UCSD-AML1 (cell line): ENCODE data around the gene KDM7A.
A peak's percentile ranks its signal among the peaks of the same experiment; 100 is the strongest.

Source experiments
- DNase-seq: peaks from one replicate; lab custom pipeline; 2025; ENCODE audit not compliant: unreplicated experiment; lab: John Stamatoyannopoulos, UW

The KDM7A gene, protein sequence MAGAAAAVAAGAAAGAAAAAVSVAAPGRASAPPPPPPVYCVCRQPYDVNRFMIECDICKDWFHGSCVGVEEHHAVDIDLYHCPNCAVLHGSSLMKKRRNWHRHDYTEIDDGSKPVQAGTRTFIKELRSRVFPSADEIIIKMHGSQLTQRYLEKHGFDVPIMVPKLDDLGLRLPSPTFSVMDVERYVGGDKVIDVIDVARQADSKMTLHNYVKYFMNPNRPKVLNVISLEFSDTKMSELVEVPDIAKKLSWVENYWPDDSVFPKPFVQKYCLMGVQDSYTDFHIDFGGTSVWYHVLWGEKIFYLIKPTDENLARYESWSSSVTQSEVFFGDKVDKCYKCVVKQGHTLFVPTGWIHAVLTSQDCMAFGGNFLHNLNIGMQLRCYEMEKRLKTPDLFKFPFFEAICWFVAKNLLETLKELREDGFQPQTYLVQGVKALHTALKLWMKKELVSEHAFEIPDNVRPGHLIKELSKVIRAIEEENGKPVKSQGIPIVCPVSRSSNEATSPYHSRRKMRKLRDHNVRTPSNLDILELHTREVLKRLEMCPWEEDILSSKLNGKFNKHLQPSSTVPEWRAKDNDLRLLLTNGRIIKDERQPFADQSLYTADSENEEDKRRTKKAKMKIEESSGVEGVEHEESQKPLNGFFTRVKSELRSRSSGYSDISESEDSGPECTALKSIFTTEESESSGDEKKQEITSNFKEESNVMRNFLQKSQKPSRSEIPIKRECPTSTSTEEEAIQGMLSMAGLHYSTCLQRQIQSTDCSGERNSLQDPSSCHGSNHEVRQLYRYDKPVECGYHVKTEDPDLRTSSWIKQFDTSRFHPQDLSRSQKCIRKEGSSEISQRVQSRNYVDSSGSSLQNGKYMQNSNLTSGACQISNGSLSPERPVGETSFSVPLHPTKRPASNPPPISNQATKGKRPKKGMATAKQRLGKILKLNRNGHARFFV

DNA sequence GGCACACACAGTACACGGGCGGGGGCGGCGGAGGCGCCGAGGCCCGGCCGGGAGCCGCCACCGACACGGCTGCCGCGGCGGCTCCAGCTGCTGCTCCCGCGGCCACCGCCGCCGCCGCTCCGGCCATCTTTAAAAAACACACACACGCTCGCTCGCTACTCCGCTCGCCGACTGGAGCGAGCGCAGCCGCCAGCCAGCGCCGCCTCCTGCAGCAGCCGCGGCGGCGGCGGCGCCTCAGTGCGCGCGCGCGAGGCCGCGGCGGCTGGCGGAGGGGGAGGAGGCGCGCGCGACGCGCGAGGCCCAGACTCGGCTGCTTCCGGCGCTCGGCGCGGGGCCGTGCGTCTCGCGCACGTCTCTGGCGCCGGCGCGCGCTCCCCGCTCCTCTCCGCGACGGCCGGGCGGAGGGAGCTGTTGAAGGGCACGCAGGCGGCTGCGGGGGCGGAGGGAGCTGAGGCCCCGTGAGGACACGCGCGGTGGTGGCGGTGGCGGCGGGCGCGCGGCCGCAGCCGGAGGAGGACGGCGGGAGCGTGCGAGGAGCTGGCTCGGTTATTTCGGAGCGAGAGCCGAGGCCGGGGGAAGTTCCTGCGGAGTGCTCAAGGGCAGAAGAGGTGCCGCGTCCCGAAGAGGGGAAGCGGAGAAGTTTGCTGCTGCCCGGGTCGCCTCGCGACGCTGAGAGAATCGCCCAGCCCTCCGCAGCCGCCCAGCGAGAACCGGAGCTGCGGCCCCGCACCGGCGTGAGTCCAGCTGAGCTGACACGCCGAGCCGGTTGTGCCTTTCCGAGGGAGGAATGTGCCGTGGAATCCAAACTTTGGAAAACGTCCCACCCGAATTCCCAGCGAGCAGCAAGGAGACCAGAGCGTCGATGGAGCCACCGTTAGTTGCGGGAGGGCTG lies at the start of gene KDM7A:
Gene KDM7A (minus strand): TSS at position 173 of the 892 bp plus-strand sequence. CDS start 46 bp downstream, at position 127.
- DNase-seq, result peak; percentile 81

DNA sequence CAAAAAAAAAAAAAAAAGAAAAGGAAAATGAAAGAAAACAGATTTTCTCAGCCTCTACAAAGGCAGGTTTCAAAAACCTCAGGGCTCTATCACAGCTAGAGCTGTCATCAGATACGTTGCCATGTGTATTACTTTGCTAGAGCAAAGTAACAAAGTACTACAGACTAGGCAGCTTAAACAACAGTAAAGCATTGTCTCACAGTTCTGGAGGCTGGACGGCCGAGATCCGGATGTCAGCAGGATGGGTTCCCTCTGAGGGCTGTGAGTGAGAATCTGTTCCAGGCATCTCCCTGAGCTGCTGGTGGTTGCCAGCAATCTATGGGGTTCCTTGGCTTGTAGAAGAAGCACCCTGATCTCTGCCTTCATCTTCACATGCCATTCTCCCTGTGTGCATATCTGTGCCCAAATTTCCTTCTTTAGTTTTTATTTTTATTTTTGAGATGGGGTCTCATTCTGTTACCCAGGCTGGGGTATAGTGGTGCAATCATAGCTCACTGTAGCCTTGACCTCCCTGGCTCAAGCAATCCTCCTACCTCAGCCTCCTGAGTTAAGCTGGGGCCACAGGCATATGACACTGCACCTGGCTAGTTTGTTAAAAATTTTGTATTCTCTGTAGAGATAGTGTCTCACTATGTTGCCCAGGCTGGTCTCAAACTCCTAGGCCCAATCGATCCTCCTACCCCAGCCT lies 48.9 kb upstream of the KDM7A start:
- no peak for DNase-seq

DNA sequence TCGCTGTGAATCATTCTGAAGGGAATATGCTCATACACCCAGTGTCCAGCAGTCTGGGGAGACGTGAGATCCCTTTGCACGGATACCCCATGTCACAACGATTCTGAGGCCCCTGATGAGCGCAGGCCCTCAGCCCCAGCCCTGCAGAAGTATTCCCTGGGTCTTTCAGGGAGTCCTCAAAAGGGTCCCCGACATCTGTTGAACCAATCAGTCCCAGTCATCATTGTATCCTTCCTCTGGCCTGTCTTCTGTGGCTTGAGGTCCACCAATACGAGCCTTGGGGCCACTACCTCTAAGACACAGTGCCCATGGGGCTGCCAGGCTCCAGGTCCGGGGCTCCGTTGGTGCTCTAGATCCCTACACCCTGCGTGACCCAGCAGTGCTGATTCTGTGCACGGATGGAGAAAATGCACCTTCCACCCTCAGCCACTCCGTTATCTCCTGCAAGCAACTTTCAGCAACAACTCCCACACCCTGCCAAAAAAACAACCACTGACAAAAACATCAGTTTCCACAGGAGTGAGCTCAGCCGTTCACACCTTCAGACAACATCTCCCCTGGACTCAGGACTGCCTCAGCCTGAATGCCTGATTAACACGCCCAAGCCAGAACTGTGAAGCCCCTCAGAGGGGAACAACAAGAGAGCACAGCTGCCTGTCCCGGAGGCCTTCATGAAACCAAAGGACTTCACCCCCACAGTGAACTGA lies 46.9 kb upstream of the KDM7A start:
- DNase-seq, result no peak

DNA sequence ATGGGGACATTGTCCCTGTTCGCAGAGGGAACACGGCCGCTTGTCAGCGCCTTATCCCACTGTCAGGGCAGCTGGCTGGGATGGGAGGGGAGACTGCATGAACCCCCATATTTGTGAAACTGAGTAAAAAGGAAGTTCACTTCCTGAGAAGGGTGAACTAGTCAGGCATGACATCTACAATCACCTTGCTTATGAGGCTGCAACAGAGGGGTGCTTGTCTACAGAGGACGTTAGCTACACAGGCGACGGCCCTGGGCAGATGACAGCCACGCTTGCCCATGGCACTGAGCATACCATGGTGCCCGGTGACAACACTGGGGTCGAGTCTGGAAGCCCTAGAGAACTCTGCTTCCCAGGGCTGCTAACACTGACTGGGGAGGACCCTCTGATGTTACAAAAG lies 46.0 kb upstream of the KDM7A start:
- DNase-seq, result no peak

DNA sequence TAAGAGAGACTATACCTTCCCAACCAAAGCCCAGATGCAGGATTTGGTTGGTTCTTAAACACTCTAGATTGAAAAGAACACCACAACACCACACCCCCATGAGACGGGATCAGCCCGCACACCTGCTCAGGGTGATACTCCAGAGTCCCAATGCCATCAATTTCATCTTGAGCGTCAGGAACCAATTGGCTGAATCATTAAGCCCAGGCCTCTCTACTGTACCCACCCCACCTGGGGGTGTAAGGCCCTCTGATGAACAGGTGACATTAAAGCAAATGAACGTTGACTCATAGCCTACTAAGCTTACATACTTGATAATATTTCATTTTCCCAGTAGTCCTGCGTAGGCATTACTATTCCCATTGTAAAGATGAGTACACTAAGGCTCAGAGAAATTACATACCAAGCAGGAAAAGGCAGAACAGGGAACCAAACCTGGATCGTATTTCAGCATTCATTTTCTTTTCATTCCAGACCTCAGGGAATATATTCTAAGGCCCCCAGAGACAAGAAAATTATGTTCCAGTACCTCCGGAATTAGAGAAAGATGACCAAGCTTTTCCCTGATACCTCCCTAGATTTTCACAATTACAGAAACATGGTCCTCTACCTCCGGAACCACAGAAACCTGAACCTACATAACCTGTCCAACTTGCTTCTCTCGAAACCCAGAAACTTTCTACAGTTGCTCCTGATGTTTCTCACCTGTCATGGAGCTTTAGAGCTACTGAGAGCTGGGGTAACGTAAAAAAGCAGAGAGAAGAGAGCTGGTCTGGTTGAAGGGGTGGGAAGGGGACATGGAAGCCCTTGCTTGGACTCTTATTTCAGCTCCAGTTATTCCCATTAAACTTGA lies 43.1 kb upstream of the KDM7A start:
- DNase-seq, result no peak

DNA sequence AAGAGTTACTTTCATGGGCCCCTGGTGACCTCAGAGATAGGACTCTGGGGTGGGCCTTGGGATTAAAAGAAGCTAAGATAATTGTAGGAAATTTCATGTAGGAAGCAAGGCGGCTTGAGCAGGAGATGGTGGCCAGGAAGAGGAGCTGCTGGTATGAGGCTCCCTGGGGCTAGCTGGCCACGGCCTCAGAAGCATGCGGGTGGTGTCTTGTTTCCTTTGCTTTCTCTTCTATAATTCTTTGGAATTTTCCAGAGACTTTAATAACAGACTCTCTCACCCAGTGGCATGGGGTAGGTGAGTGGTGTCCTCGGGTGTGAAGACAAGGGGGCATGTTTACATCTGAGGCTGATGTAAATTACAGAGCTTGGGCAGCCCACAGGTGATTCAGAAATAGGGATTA lies 41.9 kb upstream of the KDM7A start:
- no peak for DNase-seq

DNA sequence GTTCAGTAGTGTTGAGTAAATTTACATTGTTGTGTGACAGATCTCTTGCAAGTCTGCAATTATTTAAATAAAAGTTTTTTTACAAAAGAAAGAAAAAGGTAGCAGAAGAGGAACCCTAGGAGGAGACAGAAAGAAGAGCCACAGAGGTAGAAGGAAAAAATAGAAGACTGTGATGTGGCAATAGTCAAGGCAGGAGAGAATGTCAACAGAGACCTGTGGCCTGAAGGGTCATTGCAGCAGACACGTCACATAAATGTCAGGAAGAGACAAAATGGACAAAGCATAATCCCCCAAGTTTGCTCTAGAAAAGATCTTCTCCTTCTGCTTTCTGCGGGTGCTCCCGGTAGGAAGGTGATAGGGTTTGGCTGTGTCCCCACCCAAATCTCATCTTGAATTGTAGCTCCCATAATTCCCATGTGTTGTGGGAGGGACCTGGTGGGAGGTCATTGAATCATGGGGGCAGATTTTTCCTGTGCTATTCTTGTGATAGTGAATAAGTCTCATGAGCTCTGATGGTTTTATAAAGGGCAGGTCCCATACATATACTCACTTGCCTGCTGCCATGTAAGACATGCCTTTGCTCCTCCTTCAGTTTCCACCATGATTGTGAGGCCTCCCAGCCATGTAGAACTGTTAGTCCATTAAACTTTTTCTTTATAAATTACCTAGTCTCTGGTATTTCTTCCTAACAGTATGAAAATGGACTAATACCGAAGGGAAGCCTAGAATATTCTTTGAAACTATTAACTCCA lies 41.1 kb upstream of the KDM7A start:
- DNase-seq, result no peak

DNA sequence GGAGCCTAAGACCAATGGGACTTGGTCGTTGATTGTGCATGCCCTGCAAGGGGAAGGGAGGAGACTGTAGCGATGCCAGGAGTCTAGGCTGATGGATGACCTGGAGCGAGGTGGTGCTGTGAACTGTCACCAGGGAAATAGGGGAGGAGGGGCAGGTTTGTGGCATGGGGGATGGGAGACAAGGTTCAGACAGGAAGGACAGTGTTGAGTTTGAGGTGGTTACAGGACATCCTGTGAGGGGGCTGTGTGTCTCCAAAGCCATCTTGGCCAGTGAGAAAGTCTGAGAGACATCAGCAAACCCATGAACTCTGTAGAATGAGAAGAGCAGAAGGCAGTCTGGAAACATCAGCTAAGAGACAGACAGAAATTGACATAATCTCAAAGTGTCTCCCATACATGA lies 38.5 kb upstream of the KDM7A start:
- no peak for DNase-seq

DNA sequence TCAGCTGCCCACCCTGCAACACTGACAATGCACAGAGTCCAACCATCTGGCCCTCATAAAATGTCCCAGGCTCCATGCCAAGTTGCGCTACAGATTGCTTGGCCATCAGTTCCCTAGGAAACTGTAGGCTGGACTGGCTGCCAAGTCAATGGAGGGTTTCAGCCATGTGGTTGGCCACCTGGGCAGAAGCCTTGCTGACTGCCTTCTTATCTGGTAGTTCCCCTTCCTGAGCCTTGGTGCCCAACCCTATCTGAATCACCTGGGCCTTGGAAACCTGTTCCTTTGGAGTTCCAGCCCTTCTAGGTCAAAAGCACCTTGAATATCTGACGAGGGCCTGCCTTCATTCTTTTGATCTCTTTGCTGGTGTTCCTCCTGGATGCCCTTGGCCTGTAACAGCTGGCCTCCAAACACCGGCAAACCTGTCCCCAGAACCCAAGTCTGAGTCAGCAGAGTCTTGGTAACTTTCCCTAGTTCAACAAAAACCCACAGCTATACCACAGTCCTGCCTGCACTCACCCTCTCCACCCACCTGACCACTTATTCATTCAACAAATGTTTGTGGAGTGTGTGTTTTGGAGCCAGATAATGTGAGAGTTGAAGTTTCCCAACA lies 37.4 kb upstream of the KDM7A start:
- DNase-seq, result no peak

DNA sequence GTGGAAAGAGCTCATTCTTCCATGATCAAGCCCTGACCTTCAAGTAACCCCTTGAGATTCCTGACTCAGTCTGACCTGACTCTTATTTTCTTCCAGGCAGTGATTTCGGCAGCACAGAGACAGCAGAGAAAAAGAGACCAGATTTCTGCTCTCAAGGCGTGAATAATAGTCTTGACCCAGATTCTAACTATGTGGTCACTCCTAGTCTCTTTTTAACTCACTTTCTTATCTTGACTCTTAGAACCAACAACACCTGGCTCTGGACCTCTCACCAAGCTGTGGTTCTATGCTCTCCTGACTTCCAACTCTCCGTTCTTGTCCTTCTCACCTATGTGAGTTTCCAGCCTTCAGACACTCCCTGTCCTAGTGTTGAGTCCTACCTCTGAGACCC lies 36.9 kb upstream of the KDM7A start:
- no peak for DNase-seq

DNA sequence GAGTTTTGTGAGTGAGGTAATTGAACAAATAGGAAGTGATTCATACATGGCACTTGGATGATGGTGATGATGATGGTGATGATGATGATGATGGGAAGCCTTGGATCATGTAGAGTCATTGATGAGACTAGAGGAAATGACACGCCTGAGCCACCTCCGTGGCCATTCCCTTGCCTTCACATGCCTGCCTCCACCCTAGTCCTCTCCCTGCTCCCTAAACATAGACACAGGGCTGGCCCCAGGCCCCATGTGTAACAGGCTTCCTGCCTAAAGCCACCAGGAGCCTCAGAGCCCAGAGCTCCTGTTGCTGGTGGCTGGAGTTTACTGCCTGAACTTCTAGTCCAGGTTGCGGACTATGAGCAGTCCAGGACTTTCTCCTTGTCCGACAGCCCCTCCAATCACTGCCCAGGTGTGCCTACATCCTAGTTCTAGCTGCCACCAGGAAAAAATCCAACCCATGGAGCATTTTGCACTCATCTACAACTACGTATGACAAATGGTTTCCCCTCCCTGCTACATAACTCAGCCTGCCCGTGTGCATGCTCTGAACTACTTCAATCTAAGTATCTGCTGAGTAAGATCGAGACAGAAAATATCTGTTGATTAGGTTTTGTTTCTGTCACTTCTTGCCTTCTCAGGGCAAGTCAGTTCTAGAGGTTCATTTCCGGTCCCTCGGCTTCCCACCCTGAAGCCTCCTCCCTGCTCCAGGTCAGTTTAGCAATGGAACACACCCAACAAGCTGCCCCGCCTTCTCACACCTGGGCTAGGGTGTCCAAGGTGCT lies 35.5 kb upstream of the KDM7A start:
- DNase-seq, result no peak

DNA sequence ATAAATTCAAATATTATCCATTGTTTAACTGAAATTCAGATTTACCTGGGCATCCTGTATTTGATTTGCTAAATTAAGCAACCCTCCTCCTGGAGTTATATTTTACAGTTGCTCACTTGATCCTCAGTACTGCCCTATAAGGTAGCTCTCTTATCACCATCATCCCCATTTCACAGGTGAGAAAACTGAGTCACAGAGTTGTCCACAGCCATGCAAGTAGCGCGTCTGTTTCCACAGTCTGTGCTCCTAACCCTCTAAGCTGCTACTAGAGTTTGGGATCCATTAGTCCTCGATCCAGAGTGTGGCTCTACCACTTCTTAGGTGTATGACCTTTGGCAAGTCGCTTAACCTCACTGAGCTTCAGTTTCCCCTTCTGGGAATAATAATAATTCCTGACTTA lies 34.9 kb upstream of the KDM7A start:
- DNase-seq, result no peak

DNA sequence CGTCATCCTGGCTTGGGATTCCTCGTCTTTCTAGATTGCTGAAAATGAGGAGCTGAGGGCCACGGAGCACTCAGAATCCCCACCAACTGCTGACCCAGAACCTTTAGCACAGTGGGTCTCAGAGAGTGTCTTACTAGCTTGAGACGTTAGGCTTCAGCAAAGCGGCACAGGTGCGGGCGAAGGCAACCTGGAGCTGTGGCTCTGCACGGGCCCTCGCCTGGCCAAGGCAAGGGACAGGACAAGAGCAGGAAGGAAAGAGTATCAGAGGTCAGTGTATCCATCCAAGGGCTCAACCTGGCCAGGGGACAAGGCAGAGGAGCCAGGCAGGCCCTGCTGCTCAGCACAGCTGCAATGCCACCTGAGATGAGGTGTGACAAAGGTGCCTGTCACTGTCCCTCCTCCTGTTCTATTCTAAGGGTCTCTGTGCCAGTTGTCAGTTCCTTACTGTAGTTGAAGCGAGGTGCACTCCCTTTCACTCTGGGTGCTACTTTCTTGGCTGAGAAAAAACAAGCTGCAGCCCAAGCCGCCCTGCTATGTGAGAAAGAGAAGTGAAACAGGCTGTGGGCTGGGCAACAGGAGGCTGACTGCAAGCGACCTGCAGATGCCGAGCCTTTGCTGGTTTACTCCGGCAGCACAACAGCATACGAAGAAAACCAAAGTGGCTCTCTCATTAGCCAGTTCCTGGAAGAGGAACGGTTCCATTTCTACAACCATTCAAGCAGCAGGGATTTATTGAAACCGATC lies 33.3 kb upstream of the KDM7A start:
- DNase-seq, result no peak

DNA sequence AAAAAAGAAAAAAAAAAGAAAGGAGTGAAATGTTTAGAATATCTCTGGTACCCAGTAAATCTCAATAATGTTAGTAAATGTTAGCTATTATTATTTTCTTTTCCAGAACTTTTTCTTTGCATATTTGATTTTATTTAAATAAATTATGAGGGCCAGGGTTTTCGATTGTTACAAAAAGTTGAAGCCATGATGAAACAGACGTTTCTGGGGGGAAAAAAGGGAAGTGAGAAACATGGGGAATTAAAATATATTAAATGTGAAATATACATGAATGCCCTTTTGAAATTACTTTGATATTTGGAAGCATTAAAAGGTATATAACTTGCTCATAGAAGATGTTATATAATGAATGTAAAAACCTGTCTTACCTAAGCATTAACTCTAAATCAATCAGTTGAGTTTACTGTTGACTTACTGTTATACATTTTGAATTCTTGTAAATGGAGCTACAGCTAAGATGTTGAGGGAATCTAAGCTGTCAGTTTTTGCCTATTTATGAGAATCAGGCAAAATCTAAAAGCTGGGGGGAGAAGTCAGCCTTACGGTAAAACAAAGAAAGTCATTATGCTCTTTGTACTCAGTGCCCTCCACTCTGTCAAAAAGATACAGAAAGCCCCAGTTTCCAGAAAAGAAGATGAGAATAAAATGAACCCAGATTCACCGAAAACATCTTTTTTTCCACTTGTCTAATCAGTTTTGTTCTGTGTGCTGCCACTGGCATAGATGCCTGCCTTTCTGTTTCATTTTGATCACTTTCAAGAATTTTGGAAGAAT lies 30.0 kb upstream of the KDM7A start:
- DNase-seq, result no peak

DNA sequence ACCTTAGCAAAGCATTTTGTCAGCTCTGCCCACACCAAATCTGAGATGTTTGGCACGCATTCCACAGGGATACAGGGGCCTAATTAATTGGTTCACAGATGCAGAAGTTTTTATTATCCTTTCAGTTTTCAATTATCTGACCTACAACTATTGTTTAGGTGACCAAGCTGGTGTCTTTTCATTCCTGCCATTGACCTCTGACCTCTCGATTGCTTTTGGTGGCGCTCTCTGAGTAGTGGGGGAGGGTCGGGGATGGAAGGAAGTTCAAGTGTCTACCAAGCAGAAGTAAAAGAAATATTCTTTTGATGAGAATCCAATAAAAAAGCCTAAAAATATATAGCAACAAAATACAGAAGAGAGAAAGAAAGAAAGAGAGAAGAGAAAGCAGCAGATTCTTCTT lies 28.8 kb upstream of the KDM7A start:
- DNase-seq, result no peak

DNA sequence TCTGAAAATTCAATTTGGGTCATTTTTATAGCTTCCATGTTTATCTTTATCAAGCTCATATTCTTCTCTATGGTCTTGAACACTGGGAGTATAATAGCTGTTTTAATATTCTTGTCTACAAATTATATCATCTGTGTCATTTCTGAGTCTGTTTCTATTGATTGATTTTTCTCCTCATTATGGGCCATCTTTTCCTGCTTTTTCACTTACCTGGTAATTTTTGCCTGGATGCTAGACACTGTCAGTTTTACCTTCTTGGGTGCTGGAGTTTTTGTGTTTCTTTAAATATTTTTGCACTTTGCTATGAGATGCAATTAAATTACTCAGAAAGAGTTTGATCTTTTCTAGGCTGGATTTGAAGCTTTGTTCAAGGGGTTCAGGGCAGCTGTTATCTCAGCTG lies 26.8 kb upstream of the KDM7A start:
- DNase-seq, result no peak
